ENCODE results near the gene MRPL27. TPM values are rescaled to one million over a fixed set of nuclear protein-coding genes. Genes with fewer than 3 reads are reported as not detected.
A peak's percentile ranks its signal among the peaks of the same experiment; 100 is the strongest.

The MRPL27 gene
- total and polyA plus RNA-seq, 4 experiments from 2014 or later, result 30.0 to 55.8 (median 35.6) TPM

DNA sequence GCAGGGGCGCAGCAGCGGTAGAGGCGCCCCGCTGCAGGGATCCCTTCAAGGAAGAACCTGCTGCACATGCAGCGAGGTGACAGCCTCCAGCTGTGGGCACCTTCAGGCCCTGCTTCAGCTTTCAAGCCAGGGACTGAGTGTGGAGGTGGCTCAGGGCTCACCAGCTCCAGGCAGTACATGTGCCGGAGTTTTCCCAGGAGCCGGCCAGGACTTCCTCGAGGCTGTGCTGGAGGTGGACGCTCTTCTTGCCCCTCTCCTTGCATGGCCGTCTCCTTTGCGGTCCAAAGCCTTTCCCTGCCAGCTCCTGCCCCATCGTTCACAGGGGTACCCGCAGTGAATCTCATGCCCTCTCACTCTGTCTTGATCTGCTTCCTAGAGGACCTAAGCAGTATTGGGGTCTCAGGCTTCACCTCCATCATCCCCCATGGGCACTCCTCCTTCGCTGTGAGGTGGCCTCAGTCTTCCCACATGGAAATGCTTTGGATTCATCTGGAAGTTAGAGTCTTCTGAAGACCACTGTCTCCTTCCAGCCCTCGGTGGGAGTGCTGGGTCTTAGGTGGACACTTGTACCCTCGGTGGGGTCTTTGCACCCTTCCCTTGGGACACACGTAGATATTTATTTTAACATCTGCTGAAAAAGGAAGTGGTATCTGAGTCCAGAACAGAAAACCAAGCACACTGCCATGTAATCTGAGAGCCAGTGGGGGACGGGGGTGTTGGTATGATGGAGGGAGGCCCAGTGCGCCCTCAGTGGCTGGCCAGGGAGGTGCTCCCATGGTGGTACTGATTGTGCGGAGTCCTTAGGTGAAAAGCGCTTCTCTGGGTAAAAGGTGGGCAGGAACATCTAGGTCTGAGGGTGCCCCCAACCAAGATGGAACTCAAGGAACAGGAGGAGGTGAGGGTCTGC lies 20.0 kb downstream of the MRPL27 start:
- DNase-seq, result no peak
- Histone ChIP-seq H3K27ac (ENCODE audit: low read depth, low read length) (no peak overlapping the region), H3K36me3 (ENCODE audit: insufficient read depth, low read length) (peaks cover 24% of the 10 kb centered on the region), H3K9me3 (ENCODE audit: control insufficient read depth in 1 of 2, low read length in 2 of 2) (no peaks in the 10 kb centered on the region), H3K27me3 (ENCODE audit: insufficient read depth, low read length) (no peaks in the 10 kb centered on the region), H3K4me1 (ENCODE audit: insufficient read depth, low read length) (peaks cover 8% of the 10 kb centered on the region), H3K4me3 (ENCODE audit: low read length in 2 of 2) (no peak overlapping the region)
- no peak overlapping the region for H3K4me3 Mint-ChIP-seq
- H3K9me3 Mint-ChIP-seq, result no peaks in the 10 kb centered on the region
- H3K4me1 Mint-ChIP-seq, result peaks cover 14 to 30% (median 21%) of the 10 kb centered on the region in 4 donors
- ChIA-PET POLR2A (ENCODE audit: partially characterized antibody) (interaction anchor here (0.6 to 1.3 kb wide), 2 partner anchors 9 to 44 kb away, joined by 3 read pairs; partner anchors contain the start of gene LRRC59), CTCF (ENCODE audit: partially characterized antibody) (interaction anchor here (1.2 to 2.0 kb wide), 2 partner anchors 9 to 45 kb away, joined by 3 to 8 read pairs; partner anchors contain the start of gene LRRC59)
- intact Hi-C loops (cut with micrococcal nuclease), result no loop called here
- H3K36me3 Mint-ChIP-seq, result peaks cover 10 to 43% of the 10 kb centered on the region in 2 donors
- H3K27ac Mint-ChIP-seq, result peak overlapping the region in 2 of 7 donors; percentile 53 to 70
- no peaks in the 10 kb centered on the region for H3K27me3 Mint-ChIP-seq

DNA sequence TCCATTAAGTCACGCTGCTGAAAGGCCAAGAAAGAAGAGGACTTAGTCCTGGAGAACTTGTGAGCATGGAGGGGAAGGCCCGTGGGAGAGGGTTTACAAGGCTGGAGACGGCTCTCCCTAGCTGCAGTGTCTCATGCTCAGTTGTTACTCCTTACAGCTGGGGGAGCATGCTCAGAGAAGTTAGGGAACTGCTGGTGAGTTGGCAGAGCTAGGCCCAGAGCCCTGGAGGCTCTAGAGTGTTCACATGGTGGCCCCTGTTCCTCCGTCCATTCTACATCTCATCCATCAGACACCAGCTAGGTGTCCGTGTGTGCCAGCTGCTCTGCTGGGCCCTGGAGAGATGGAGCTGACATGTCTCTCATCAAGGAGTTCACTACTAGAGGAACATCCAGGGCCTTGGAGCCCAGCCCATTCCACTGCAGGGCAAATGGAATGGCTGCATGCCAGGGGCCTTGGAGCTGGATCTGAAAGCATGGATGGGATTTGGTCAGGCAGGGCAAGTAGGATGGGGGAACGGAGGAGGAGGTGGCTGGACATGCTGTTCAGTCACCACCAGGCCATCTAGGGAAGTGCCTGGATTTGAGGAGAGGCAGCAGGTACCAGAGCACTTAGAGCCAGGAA lies 20.8 kb downstream of the MRPL27 start:
- DNase-seq, result no peak
- intact Hi-C loops (cut with micrococcal nuclease), result no loop called here
- POLR2A ChIA-PET (ENCODE audit: partially characterized antibody), result interaction anchor here (0.6 to 1.3 kb wide), 2 partner anchors 8 to 45 kb away, joined by 3 read pairs; partner anchors contain the start of gene LRRC59

DNA sequence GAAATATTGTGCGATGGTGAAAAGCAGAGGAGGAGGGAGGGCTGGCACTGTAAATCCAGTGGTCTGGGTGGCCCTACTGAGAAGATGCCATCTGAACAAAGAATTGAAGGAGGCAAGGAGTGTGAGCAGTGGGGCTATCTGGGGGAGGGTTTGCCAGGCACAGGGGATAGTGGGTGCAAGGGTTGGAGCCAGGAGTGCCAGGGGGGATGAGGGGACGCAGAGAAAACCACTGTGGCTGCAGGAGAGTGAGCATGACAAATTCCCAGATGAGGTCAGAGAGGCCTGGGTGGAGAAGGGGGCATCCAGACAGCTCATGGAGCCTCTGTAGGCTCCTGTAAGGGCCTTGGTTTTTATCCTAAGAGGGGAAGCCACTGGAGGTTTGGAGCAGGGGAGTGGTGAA lies 22.3 kb downstream of the MRPL27 start:
- ChIA-PET POLR2A (ENCODE audit: partially characterized antibody) (interaction anchor here (0.7 kb wide), 1 partner anchor 11 kb away, joined by 3 read pairs; no protein-coding TSS in a partner anchor), CTCF (ENCODE audit: partially characterized antibody) (interaction anchor here (2.0 kb wide), 1 partner anchor 11 kb away, joined by 8 read pairs; no protein-coding TSS in a partner anchor)
- Histone ChIP-seq H3K4me1 (ENCODE audit: insufficient read depth, low read length) (peaks cover 21% of the 10 kb centered on the region), H3K27me3 (ENCODE audit: insufficient read depth, low read length) (no peaks in the 10 kb centered on the region), H3K27ac (ENCODE audit: low read depth, low read length) (no peak overlapping the region), H3K36me3 (ENCODE audit: insufficient read depth, low read length) (peaks cover 8% of the 10 kb centered on the region), H3K9me3 (ENCODE audit: control insufficient read depth in 1 of 2, low read length in 2 of 2) (no peaks in the 10 kb centered on the region), H3K4me3 (ENCODE audit: low read length in 2 of 2) (no peak overlapping the region)
- no peak for DNase-seq
- intact Hi-C loops (cut with micrococcal nuclease), result no loop called here
- H3K27ac Mint-ChIP-seq, result peak overlapping the region in 5 of 7 donors; percentile 9 to 76 (median 68)
- H3K36me3 Mint-ChIP-seq, result peaks cover 10 to 36% of the 10 kb centered on the region in 2 donors
- H3K4me3 Mint-ChIP-seq, result peak overlapping the region in 1 of 8 donors; percentile 31
- H3K9me3 Mint-ChIP-seq, result no peaks in the 10 kb centered on the region
- peaks cover 27 to 52% (median 28%) of the 10 kb centered on the region in 4 donors for H3K4me1 Mint-ChIP-seq
- H3K27me3 Mint-ChIP-seq, result no peaks in the 10 kb centered on the region

More for the DNA sequence above, 20.8 kb downstream of the MRPL27 start:
- peaks cover 21 to 37% (median 26%) of the 10 kb centered on the region in 4 donors for H3K4me1 Mint-ChIP-seq
- no peaks in the 10 kb centered on the region for H3K27me3 Mint-ChIP-seq
- CTCF ChIA-PET (ENCODE audit: partially characterized antibody), result interaction anchor here (1.2 to 2.0 kb wide), 2 partner anchors 10 to 45 kb away, joined by 3 to 8 read pairs; partner anchors contain the start of gene LRRC59
- H3K9me3 ChIP-seq (ENCODE audit: control insufficient read depth in 1 of 2, low read length in 2 of 2), result no peaks in the 10 kb centered on the region
- H3K4me3 Mint-ChIP-seq, result no peak overlapping the region
- H3K27ac ChIP-seq (ENCODE audit: low read depth, low read length), result no peak overlapping the region
- peaks cover 15% of the 10 kb centered on the region for H3K4me1 ChIP-seq (ENCODE audit: insufficient read depth, low read length)
- H3K27me3 ChIP-seq (ENCODE audit: insufficient read depth, low read length), result no peaks in the 10 kb centered on the region
- peak overlapping the region in 2 of 7 donors; percentile 76 to 78 for H3K27ac Mint-ChIP-seq
- H3K9me3 Mint-ChIP-seq, result no peaks in the 10 kb centered on the region
- no peak overlapping the region for H3K4me3 ChIP-seq (ENCODE audit: low read length in 2 of 2)
- peaks cover 10 to 40% of the 10 kb centered on the region in 2 donors for H3K36me3 Mint-ChIP-seq
- peaks cover 21% of the 10 kb centered on the region for H3K36me3 ChIP-seq (ENCODE audit: insufficient read depth, low read length)

DNA sequence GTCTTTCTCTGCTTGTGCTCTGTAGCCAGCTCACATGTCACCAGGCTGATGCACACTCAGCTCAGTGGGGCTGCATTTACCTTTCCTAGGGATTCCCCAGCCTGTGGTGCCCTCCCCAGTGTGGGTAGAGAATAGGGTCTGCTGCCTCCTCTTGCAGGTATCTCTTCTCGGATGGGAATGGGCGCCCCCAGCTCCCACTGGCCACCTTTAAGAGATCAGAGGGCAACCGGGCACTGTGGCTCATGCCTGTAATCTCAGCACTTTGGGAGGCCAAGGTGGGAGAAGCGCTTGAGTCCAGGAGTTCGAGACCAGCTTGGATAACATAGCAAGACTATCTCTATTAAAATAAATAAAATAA lies 23.8 kb downstream of the MRPL27 start:
- Histone ChIP-seq H3K4me1 (ENCODE audit: insufficient read depth, low read length) (peaks cover 31% of the 10 kb centered on the region), H3K27ac (ENCODE audit: low read depth, low read length) (no peak overlapping the region), H3K36me3 (ENCODE audit: insufficient read depth, low read length) (no peaks in the 10 kb centered on the region), H3K4me3 (ENCODE audit: low read length in 2 of 2) (no peak overlapping the region), H3K27me3 (ENCODE audit: insufficient read depth, low read length) (no peaks in the 10 kb centered on the region), H3K9me3 (ENCODE audit: control insufficient read depth in 1 of 2, low read length in 2 of 2) (no peaks in the 10 kb centered on the region)
- no peaks in the 10 kb centered on the region for H3K9me3 Mint-ChIP-seq
- H3K4me1 Mint-ChIP-seq, result peaks cover 30 to 67% (median 37%) of the 10 kb centered on the region in 4 donors
- H3K27me3 Mint-ChIP-seq, result no peaks in the 10 kb centered on the region
- H3K27ac Mint-ChIP-seq, result peak overlapping the region in 4 of 7 donors; percentile 66 to 82 (median 74)
- peaks cover 10 to 26% of the 10 kb centered on the region in 2 donors for H3K36me3 Mint-ChIP-seq
- ChIA-PET POLR2A (ENCODE audit: partially characterized antibody) (no interaction called here), CTCF (ENCODE audit: partially characterized antibody) (interaction anchor here (2.1 to 5.6 kb wide), 2 partner anchors 12 to 48 kb away, joined by 7 to 35 read pairs; partner anchors contain the start of gene LRRC59)
- intact Hi-C loops (cut with micrococcal nuclease), result loop anchor here (5.0 kb wide), 1 partner anchor 252 kb away; the partner anchor contains the start of gene PDK2
- H3K4me3 Mint-ChIP-seq, result peak overlapping the region in 3 of 8 donors; percentile 29 to 61 (median 53)
- DNase-seq, result no peak

DNA sequence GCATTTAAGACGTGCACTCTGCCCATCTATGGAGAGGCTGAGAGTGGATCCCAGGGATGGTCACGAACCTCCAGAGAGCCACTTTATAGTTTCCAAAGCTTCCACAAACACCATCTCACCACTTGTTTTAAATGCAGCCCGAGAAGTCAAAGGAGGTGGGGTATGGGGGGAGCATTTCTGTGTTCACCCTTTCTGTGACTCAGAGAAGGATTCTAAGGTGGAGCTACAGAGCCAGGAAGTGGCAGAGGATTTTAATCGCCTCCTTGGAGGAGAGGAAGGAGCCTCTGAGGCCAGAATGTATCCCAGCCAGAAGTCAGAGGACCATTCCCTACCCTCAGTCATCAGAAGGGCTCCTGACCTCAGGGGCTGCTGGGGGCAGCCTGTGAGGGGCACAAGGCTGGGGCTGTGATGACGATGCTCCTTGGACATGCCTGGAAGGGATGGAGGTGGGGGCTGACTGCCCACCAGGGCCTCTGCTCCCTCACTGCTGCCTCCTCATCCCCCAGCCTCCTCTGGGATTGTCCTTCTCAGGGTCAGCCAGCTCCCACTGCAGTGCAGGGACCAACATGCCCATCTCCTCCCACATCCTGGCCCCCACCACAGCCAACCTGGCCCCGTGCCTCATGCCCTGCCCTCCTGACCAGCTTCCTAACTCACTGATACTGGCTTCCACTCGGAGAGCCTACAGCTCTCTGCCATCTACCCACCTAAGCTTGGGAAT lies 24.3 kb downstream of the MRPL27 start:
- Mint-ChIP-seq H3K36me3 (peaks cover 10 to 23% of the 10 kb centered on the region in 2 donors), H3K4me3 (peak overlapping the region in 6 of 8 donors; percentile 53 to 87 (median 63)), H3K27me3 (no peaks in the 10 kb centered on the region), H3K9me3 (no peaks in the 10 kb centered on the region), H3K4me1 (peaks cover 30 to 67% (median 37%) of the 10 kb centered on the region in 4 donors), H3K27ac (peak overlapping the region; percentile 54 to 89 (median 82))
- no peak overlapping the region for H3K27ac ChIP-seq (ENCODE audit: low read depth, low read length)
- no peaks in the 10 kb centered on the region for H3K36me3 ChIP-seq (ENCODE audit: insufficient read depth, low read length)
- POLR2A ChIA-PET (ENCODE audit: partially characterized antibody), result interaction anchor here (1.2 to 1.4 kb wide), 2 partner anchors 11 to 48 kb away, joined by 3 read pairs; partner anchors contain the start of gene LRRC59
- no peaks in the 10 kb centered on the region for H3K27me3 ChIP-seq (ENCODE audit: insufficient read depth, low read length)
- CTCF ChIA-PET (ENCODE audit: partially characterized antibody), result interaction anchor here (2.1 to 5.6 kb wide), 2 partner anchors 13 to 48 kb away, joined by 7 to 35 read pairs; partner anchors contain the start of gene LRRC59
- intact Hi-C loops (cut with micrococcal nuclease), result loop anchor here (5.0 kb wide), 1 partner anchor 251 kb away; the partner anchor contains the start of gene PDK2
- H3K4me1 ChIP-seq (ENCODE audit: insufficient read depth, low read length), result peaks cover 31% of the 10 kb centered on the region
- H3K9me3 ChIP-seq (ENCODE audit: control insufficient read depth in 1 of 2, low read length in 2 of 2), result no peaks in the 10 kb centered on the region
- H3K4me3 ChIP-seq (ENCODE audit: low read length in 2 of 2), result no peak overlapping the region
- DNase-seq, result no peak

DNA sequence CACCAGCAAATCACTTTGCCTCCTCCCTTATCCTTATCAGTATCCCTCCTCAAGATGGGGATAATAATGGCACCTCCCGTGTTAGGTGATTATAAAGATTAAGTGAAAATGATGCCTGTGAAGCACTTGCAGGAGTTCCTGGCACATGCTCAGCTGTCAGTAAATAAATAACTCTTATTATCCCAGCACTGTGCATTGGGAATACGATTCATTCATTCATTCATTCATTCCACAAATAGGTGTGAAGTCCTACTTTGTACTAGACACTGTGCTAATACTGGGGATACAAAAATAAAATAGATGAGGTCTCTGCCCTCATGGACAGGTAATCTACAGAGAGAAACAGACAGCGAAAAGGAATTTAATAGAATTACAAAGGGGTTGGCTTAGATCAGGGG lies 25.1 kb downstream of the MRPL27 start:
- H3K9me3 ChIP-seq (ENCODE audit: control insufficient read depth in 1 of 2, low read length in 2 of 2), result no peaks in the 10 kb centered on the region
- H3K4me1 ChIP-seq (ENCODE audit: insufficient read depth, low read length), result peaks cover 31% of the 10 kb centered on the region
- no peak overlapping the region for H3K27ac ChIP-seq (ENCODE audit: low read depth, low read length)
- Mint-ChIP-seq H3K9me3 (no peaks in the 10 kb centered on the region), H3K4me1 (peaks cover 27 to 67% (median 37%) of the 10 kb centered on the region in 4 donors), H3K36me3 (peaks cover 5 to 18% of the 10 kb centered on the region in 2 donors), H3K27me3 (no peaks in the 10 kb centered on the region), H3K27ac (peak overlapping the region; percentile 54 to 89 (median 71)), H3K4me3 (peak overlapping the region; percentile 85 to 92 (median 87))
- ChIA-PET CTCF (ENCODE audit: partially characterized antibody) (interaction anchor here (0.5 to 5.6 kb wide), 3 partner anchors 13 to 49 kb away, joined by 3 to 35 read pairs (median 7); partner anchors contain the start of gene LRRC59), POLR2A (ENCODE audit: partially characterized antibody) (interaction anchor here (1.2 to 2.9 kb wide), 4 partner anchors 12 to 49 kb away, joined by 3 to 25 read pairs (median 8); partner anchors contain the start of genes EME1, LRRC59 and MRPL27)
- no peak for DNase-seq
- no peaks in the 10 kb centered on the region for H3K36me3 ChIP-seq (ENCODE audit: insufficient read depth, low read length)
- no peaks in the 10 kb centered on the region for H3K27me3 ChIP-seq (ENCODE audit: insufficient read depth, low read length)
- intact Hi-C loops (cut with micrococcal nuclease), result loop anchor here (5.0 kb wide), 1 partner anchor 251 kb away; the partner anchor contains the start of gene PDK2
- no peak overlapping the region for H3K4me3 ChIP-seq (ENCODE audit: low read length in 2 of 2)
